HepG2 (cell line): ENCODE results near the gene SLC4A7. TPM values are rescaled to one million over a fixed set of nuclear protein-coding genes. Genes with fewer than 3 reads are reported as not detected.

Source experiments
- BHLHE40 ChIP-seq: IDR thresholded peaks from 2 replicates; pipeline ENCODE4 v1.6.1; 2011; ENCODE audit warnings: low read length, improper control_type of control experiment
- CREB1 ChIP-seq, 2 experiments: fragments of 450-650 bp in 1 of 2; IDR thresholded peaks; 2 replicates each; pipeline ENCODE4 v1.6.1; 2016 to 2017; ENCODE audit warnings: control low read depth in 1 of 2, mild to moderate bottlenecking in 1 of 2, missing compliant biosample characterization in 1 of 2, missing genetic modification characterization in 1 of 2
- FOSL2 ChIP-seq: sonication (generic); formaldehyde crosslinking; IDR thresholded peaks from 2 replicates; pipeline ENCODE4 v1.4.0; 2020; ENCODE audit warnings: missing genetic modification reagents
- FOXO1 ChIP-seq: sonication (generic); formaldehyde crosslinking; IDR thresholded peaks from 2 replicates; pipeline ENCODE4 v1.4.0; 2020; ENCODE audit warnings: missing genetic modification reagents
- GPN1 ChIP-seq: sonication (generic); formaldehyde crosslinking; IDR thresholded peaks from 2 replicates; pipeline ENCODE4 v1.5.1; 2020; ENCODE audit warnings: missing genetic modification reagents, borderline replicate concordance
- HDAC1 ChIP-seq: sonication (generic); formaldehyde crosslinking; IDR thresholded peaks from 2 replicates; pipeline ENCODE4 v1.5.1; 2020; ENCODE audit warnings: mild to moderate bottlenecking, missing genetic modification reagents
- IRF2 ChIP-seq: IDR thresholded peaks from 2 replicates; pipeline ENCODE4 v1.6.1; 2018; ENCODE audit warnings: missing genetic modification reagents, missing compliant biosample characterization
- PAF1 ChIP-seq: IDR thresholded peaks from 2 replicates; pipeline ENCODE4 v1.6.1; 2016; ENCODE audit warnings: missing genetic modification reagents, missing compliant biosample characterization
- PAX8 ChIP-seq: sonication (generic); formaldehyde crosslinking; IDR thresholded peaks from 2 replicates; pipeline ENCODE4 v1.8.0; 2022; ENCODE audit warnings: mild to moderate bottlenecking, missing genetic modification reagents, borderline replicate concordance
- RARA ChIP-seq: IDR thresholded peaks from 2 replicates; pipeline ENCODE4 v1.6.1; 2016; ENCODE audit warnings: missing genetic modification reagents, missing compliant biosample characterization
- TAF1 ChIP-seq: sonication (generic); formaldehyde crosslinking; IDR thresholded peaks from 2 replicates; pipeline ENCODE4 v1.4.0; 2020; ENCODE audit warnings: missing genetic modification reagents
- UBTF ChIP-seq: sonication (generic); formaldehyde crosslinking; IDR thresholded peaks from 2 replicates; pipeline ENCODE4 v1.4.0; 2020; ENCODE audit warnings: mild to moderate bottlenecking, missing genetic modification reagents
- ZHX2 ChIP-seq, 2 experiments: sonication (generic) in 1 of 2; formaldehyde crosslinking in 1 of 2; IDR thresholded peaks; 2 replicates each; pipeline versions ENCODE4 v1.6.1 to v1.9.0; 2014 to 2022; ENCODE audit warnings: antibody characterized with exemption in 1 of 2, borderline replicate concordance in 1 of 2, inconsistent platforms in 1 of 2, low read depth in 1 of 2, missing genetic modification reagents in 1 of 2
- ZNF263 ChIP-seq: sonication (generic); formaldehyde crosslinking; IDR thresholded peaks from 2 replicates; pipeline ENCODE4 v1.4.0; 2020; ENCODE audit warnings: missing genetic modification reagents
- ZNF33A ChIP-seq: sonication (generic); formaldehyde crosslinking; IDR thresholded peaks from 2 replicates; pipeline ENCODE4 v1.5.1; 2020; ENCODE audit warnings: missing genetic modification reagents, mild to moderate bottlenecking, moderate library complexity, borderline replicate concordance
- ZNF674 ChIP-seq: sonication (generic); formaldehyde crosslinking; IDR thresholded peaks from 2 replicates; pipeline ENCODE4 v1.5.0; 2020; ENCODE audit warnings: low read depth, mild to moderate bottlenecking, missing genetic modification reagents
- ZNF710 ChIP-seq: sonication (generic); formaldehyde crosslinking; IDR thresholded peaks from 2 replicates; pipeline ENCODE4 v1.5.0; 2020; ENCODE audit warnings: mild to moderate bottlenecking, missing genetic modification reagents, borderline replicate concordance
- ZSCAN9 ChIP-seq: IDR thresholded peaks from 2 replicates; pipeline ENCODE4 v1.6.1; 2016; ENCODE audit warnings: borderline replicate concordance
- polyA plus RNA-seq, 8 experiments: library from polyadenylated mRNA; depleted of rRNA in 3 of 8; stranded (reverse) in 7 of 8; unstranded in 1 of 8; fragments of >200 nt; fragmentation: Illumina TruSeq in 4 of 8; extraction: Trizol in 4 of 8; gene quantifications; 2 replicates each; pipeline versions ENCODE4 v1.2.1 to v1.2.3, GENCODE V29; 2011 to 2016; ENCODE audit warnings: low read depth in 4 of 8, missing spikeins in 1 of 8, mixed read lengths in 1 of 8; ENCODE audit not compliant: insufficient read depth in 1 of 8
- total RNA-seq, 5 experiments: library from RNA; depleted of rRNA; stranded (reverse); fragments of >200 nt; fragmentation: Illumina TruSeq; extraction: Trizol; gene quantifications; 2 replicates each; pipeline ENCODE4 v1.2.3, GENCODE V29; 2016; ENCODE audit warnings: low read depth in 1 of 5

Gene SLC4A7
- total and polyA plus RNA-seq, 2 of the 13 experiments (the other 11 are each of a cell fraction or from before 2014, with no cell fraction given) = 16.4 to 43.8 TPM

- TF ChIP-seq ZHX2 (IDR thresholded peaks at IDR 0.05; ENCODE audit: low read depth) (0 out of 2 replicates have a peak, but pooled peaks have one; percentile 21), ZHX2 (CRISPR knock-in tag; IDR thresholded peaks at IDR 0.05; ENCODE audit: borderline replicate concordance) (peak; percentile 73; the same call in 1 of the 2 replicates), FOSL2 (CRISPR knock-in tag) (no peak; the same call in 1 of the 2 replicates), TAF1 (CRISPR knock-in tag) (peak; percentile 90), ZNF33A (CRISPR knock-in tag) (no peak), BHLHE40 (no peak), ZNF710 (CRISPR knock-in tag) (peak; percentile 25; the same call in 1 of the 2 replicates), ZNF674 (CRISPR knock-in tag) (peak; percentile 62; the same call in 1 of the 2 replicates), RARA (peak; percentile 12; the same call in 1 of the 2 replicates), ZSCAN9 (CRISPR knock-in tag) (peak; percentile 45; the same call in 1 of the 2 replicates), IRF2 (CRISPR knock-in tag) (peak; percentile 15; the same call in 1 of the 2 replicates), HDAC1 (CRISPR knock-in tag) (peak; percentile 72), PAF1 (CRISPR knock-in tag) (no peak), CREB1 (IDR thresholded peaks at IDR 0.05) (peak; percentile 52; the same call in 1 of the 2 replicates), CREB1 (CRISPR knock-in tag; IDR thresholded peaks at IDR 0.05) (no peak), PAX8 (CRISPR knock-in tag) (peak; percentile 95; the same call in 1 of the 2 replicates), FOXO1 (CRISPR knock-in tag) (peak; percentile 33; the same call in 1 of the 2 replicates), ZNF263 (0 out of 2 replicates have a peak, but pooled peaks have one; percentile 26), GPN1 (no peak), UBTF (CRISPR knock-in tag) (peak; percentile 84)
Observed at GRCh38 chr3:27484015-27484844, at the start of gene SLC4A7 (continued).
